HEK293 (cell line): ENCODE results near the gene PIP5K1B.

Source experiments
- CTCF ChIA-PET: fragments of 350-600 bp; formaldehyde crosslinking; extraction: SDS; loops from one replicate; lab custom pipeline; 2021; ENCODE audit warnings: antibody characterized with exemption; lab: Yijun Ruan, JAX
- POLR2A ChIA-PET: fragments of 300-600 bp; formaldehyde crosslinking; extraction: SDS; loops from one replicate; lab custom pipeline; 2020; ENCODE audit warnings: antibody characterized with exemption, inconsistent platforms; lab: Yijun Ruan, JAX
- H3K27ac ChIP-seq: fragments of 200-500 bp; sonication (Bioruptor generic); 2 replicates; pipeline ENCODE4 v1.5.1; 2014; ENCODE audit warnings: low read depth, low read length, control low read depth, inconsistent platforms; ENCODE audit errors: extremely low read depth
- H3K36me3 ChIP-seq, 2 experiments: fragments of 200-500 bp in 1 of 2; sonication (Bioruptor generic) in 1 of 2; 1 replicate in 1 of 2; 2 replicates in 1 of 2; pipeline ENCODE4 v1.5.1; 2014 to 2017; ENCODE audit warnings: inconsistent platforms in 2 of 2, low read length in 2 of 2; ENCODE audit not compliant: control insufficient read depth in 2 of 2, insufficient read depth in 1 of 2
- H3K4me1 ChIP-seq: fragments of 200-500 bp; sonication (Bioruptor generic); 2 replicates; pipeline ENCODE4 v1.5.1; 2014; ENCODE audit warnings: mild to moderate bottlenecking, low read length, inconsistent platforms; ENCODE audit not compliant: control insufficient read depth, insufficient read depth
- H3K4me3 ChIP-seq: 2 replicates; pipeline ENCODE4 v1.5.1; 2011; ENCODE audit warnings: low read depth, mild to moderate bottlenecking, control low read depth, low read length, moderate library complexity
- H3K9me3 ChIP-seq: fragments of 200-500 bp; sonication (Bioruptor generic); 2 replicates; pipeline ENCODE4 v1.5.1; 2014; ENCODE audit warnings: low read depth, low read length, inconsistent platforms; ENCODE audit not compliant: control insufficient read depth, insufficient read depth
- HOXC10 ChIP-seq: sonication (generic); formaldehyde crosslinking; IDR thresholded peaks from 2 replicates; pipeline ENCODE4 v1.8.1; 2023; ENCODE audit warnings: mild to moderate bottlenecking, missing genetic modification reagents
- MZF1 ChIP-seq: fragments of 450-650 bp; formaldehyde crosslinking; IDR thresholded peaks from 2 replicates; pipeline ENCODE4 v1.5.1; 2017; ENCODE audit warnings: missing biosample characterization, missing genetic modification characterization, borderline replicate concordance
- ZBTB26 ChIP-seq: fragments of 450-650 bp; formaldehyde crosslinking; optimal IDR thresholded peaks from 2 replicates; pipeline ENCODE3; 2016; ENCODE audit warnings: missing biosample characterization, mild to moderate bottlenecking, missing genetic modification characterization
- ZBTB6 ChIP-seq: fragments of 450-650 bp; formaldehyde crosslinking; IDR thresholded peaks from 2 replicates; pipeline ENCODE4 v1.5.1; 2017; ENCODE audit warnings: missing biosample characterization, missing genetic modification characterization
- ZFP37 ChIP-seq: fragments of 450-650 bp; formaldehyde crosslinking; IDR thresholded peaks from 2 replicates; pipeline ENCODE4 v1.5.1; 2016; ENCODE audit warnings: missing biosample characterization, missing genetic modification characterization
- ZNF138 ChIP-seq: fragments of 450-650 bp; formaldehyde crosslinking; IDR thresholded peaks from 2 replicates; pipeline ENCODE4 v1.5.1; 2016; ENCODE audit warnings: missing biosample characterization, missing genetic modification characterization, borderline replicate concordance
- ZNF16 ChIP-seq: fragments of 450-650 bp; formaldehyde crosslinking; IDR thresholded peaks from 2 replicates; pipeline ENCODE4 v1.5.1; 2016; ENCODE audit warnings: low read depth, missing biosample characterization, missing genetic modification characterization
- ZNF202 ChIP-seq: fragments of 450-650 bp; formaldehyde crosslinking; IDR thresholded peaks from 2 replicates; pipeline ENCODE4 v1.5.1; 2016; ENCODE audit warnings: missing biosample characterization, missing genetic modification characterization, borderline replicate concordance
- ZNF324 ChIP-seq: fragments of 450-650 bp; formaldehyde crosslinking; IDR thresholded peaks from 2 replicates; pipeline ENCODE4 v1.5.1; 2016; ENCODE audit warnings: missing biosample characterization, missing genetic modification characterization
- ZNF335 ChIP-seq: fragments of 450-650 bp; formaldehyde crosslinking; conservative IDR thresholded peaks from 2 replicates; pipeline ENCODE4 v1.5.1; 2016; ENCODE audit warnings: missing biosample characterization, missing genetic modification characterization
- ZNF394 ChIP-seq: fragments of 450-650 bp; formaldehyde crosslinking; IDR thresholded peaks from 2 replicates; pipeline ENCODE4 v1.5.1; 2016; ENCODE audit warnings: missing biosample characterization, missing genetic modification characterization, mild to moderate bottlenecking, moderate library complexity, borderline replicate concordance
- ZNF473 ChIP-seq: fragments of 450-650 bp; formaldehyde crosslinking; IDR thresholded peaks from 2 replicates; pipeline ENCODE4 v1.5.1; 2017; ENCODE audit warnings: missing biosample characterization, missing genetic modification characterization
- ZNF514 ChIP-seq: fragments of 450-650 bp; formaldehyde crosslinking; IDR thresholded peaks from 2 replicates; pipeline ENCODE4 v1.5.1; 2016; ENCODE audit warnings: missing biosample characterization, missing genetic modification characterization
- ZNF518A ChIP-seq: fragments of 450-650 bp; formaldehyde crosslinking; conservative IDR thresholded peaks from 2 replicates; pipeline ENCODE4 v1.5.1; 2016; ENCODE audit warnings: low read depth, missing biosample characterization, missing genetic modification characterization
- ZNF544 ChIP-seq: fragments of 450-650 bp; formaldehyde crosslinking; IDR thresholded peaks from 2 replicates; pipeline ENCODE4 v1.5.0; 2017; ENCODE audit warnings: missing biosample characterization, missing genetic modification characterization
- ZNF548 ChIP-seq: fragments of 450-650 bp; formaldehyde crosslinking; IDR thresholded peaks from 2 replicates; pipeline ENCODE4 v1.5.1; 2016; ENCODE audit warnings: missing biosample characterization, missing genetic modification characterization
- ZNF558 ChIP-seq: fragments of 450-650 bp; formaldehyde crosslinking; IDR thresholded peaks from 2 replicates; pipeline ENCODE4 v1.5.1; 2016; ENCODE audit warnings: missing biosample characterization, missing genetic modification characterization
- ZNF626 ChIP-seq: fragments of 450-650 bp; sonication (Bioruptor Pico); formaldehyde crosslinking; IDR thresholded peaks from 2 replicates; pipeline ENCODE4 v1.5.1; 2018; ENCODE audit warnings: missing biosample characterization, missing genetic modification characterization, inconsistent platforms
- ZNF629 ChIP-seq: fragments of 450-650 bp; formaldehyde crosslinking; IDR thresholded peaks from 2 replicates; pipeline ENCODE4 v1.5.1; 2017; ENCODE audit warnings: missing biosample characterization, missing genetic modification characterization
- ZNF707 ChIP-seq: fragments of 450-650 bp; formaldehyde crosslinking; IDR thresholded peaks from 2 replicates; pipeline ENCODE4 v1.5.1; 2016; ENCODE audit warnings: missing biosample characterization, missing genetic modification characterization
- TF ChIP-seq, protein P1 (sequence below): fragments of 450-650 bp; formaldehyde crosslinking; IDR thresholded peaks from 2 replicates; pipeline ENCODE4 v1.5.1; 2017; ENCODE audit warnings: missing biosample characterization, missing genetic modification characterization
- TF ChIP-seq, protein P2 (sequence below): fragments of 450-650 bp; formaldehyde crosslinking; IDR thresholded peaks from 2 replicates; pipeline ENCODE4 v1.5.1; 2016; ENCODE audit warnings: missing biosample characterization, missing genetic modification characterization

PIP5K1B gene

DNA sequence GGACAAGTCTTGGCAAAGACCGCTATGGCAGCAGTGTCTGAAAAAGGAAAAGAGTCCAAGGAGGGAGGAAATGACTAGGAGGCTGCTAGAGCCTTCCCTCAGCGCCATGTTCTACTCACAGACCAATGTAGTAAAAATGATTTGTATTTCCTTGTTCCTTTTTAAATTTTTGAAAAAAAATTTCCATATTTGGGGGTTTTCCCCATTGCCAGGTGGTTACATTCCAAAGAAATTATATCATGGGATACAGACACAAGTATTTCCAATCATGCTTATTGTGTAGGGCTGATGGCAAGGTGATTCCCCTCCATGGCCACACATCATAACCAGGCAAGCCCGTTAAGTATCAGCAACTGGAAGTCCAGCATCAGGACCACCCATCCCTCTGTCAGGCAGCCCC lies 138.2 kb downstream of the PIP5K1B start (continued):
- TF ChIP-seq, protein P1, sequence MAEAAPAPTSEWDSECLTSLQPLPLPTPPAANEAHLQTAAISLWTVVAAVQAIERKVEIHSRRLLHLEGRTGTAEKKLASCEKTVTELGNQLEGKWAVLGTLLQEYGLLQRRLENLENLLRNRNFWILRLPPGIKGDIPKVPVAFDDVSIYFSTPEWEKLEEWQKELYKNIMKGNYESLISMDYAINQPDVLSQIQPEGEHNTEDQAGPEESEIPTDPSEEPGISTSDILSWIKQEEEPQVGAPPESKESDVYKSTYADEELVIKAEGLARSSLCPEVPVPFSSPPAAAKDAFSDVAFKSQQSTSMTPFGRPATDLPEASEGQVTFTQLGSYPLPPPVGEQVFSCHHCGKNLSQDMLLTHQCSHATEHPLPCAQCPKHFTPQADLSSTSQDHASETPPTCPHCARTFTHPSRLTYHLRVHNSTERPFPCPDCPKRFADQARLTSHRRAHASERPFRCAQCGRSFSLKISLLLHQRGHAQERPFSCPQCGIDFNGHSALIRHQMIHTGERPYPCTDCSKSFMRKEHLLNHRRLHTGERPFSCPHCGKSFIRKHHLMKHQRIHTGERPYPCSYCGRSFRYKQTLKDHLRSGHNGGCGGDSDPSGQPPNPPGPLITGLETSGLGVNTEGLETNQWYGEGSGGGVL = no peak
- TF ChIP-seq, protein P2, sequence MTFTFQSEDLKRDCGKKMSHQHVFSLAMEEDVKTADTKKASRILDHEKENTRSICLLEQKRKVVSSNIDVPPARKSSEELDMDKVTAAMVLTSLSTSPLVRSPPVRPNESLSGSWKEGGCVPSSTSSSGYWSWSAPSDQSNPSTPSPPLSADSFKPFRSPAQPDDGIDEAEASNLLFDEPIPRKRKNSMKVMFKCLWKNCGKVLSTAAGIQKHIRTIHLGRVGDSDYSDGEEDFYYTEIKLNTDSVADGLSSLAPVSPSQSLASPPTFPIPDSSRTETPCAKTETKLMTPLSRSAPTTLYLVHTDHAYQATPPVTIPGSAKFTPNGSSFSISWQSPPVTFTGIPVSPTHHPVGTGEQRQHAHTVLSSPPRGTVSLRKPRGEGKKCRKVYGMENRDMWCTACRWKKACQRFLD (tag by site-specific recombination) = no peak
- TF ChIP-seq ZNF626 (tag by site-specific recombination) (no peak), ZNF544 (tag by site-specific recombination) (no peak), ZFP37 (tag by site-specific recombination) (no peak)

DNA sequence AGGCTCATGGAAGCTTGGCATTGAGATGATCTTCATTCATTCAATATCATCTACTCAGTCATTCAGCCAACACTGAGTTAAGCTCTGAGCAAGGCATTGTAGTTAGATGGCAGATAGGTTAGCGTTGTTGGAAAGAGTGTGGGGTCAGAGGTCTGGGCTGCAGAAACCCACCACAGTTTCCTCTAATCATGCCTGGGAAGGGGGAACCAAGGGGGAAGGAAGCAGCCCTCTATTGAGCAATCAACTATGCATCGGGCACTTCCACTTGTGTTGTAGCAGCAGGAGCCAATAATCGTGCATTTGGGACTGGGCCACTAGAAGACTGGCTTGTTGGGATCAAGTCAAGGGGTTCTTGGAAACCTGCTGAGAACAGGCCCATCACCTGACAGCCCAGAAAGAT lies 139.1 kb downstream of the PIP5K1B start:
- no peak overlapping the region for H3K27ac ChIP-seq
- no peak for TF ChIP-seq ZNF138 (tag by site-specific recombination)
- TF ChIP-seq ZNF629 (tag by site-specific recombination) = no peak
- no peak for TF ChIP-seq ZNF548 (tag by site-specific recombination)
- no peak for TF ChIP-seq ZNF202 (tag by site-specific recombination)
- no peak for TF ChIP-seq ZNF558 (tag by site-specific recombination)
- no peak for TF ChIP-seq ZNF324 (tag by site-specific recombination)
- TF ChIP-seq HOXC10 (CRISPR knock-in tag) = no peak
- no peak for TF ChIP-seq ZNF394
- TF ChIP-seq ZNF335 = no peak
- no peak for TF ChIP-seq ZNF473
- TF ChIP-seq ZNF514 = no peak
- no peak for TF ChIP-seq ZBTB26 (tag by site-specific recombination)
- TF ChIP-seq ZNF16 (tag by site-specific recombination) = no peak
- TF ChIP-seq ZNF707 = no peak
- TF ChIP-seq MZF1 = no peak
- TF ChIP-seq ZNF518A (tag by site-specific recombination) = no peak
- TF ChIP-seq ZFP37 (tag by site-specific recombination) = no peak
- TF ChIP-seq ZBTB6 = no peak
- TF ChIP-seq, all 188 proteins: peak for 0
- Histone ChIP-seq H3K4me1 (no peaks in the 10 kb centered on the region), H3K4me3 (no peak overlapping the region), H3K36me3 (no peaks in the 10 kb centered on the region), H3K9me3 (no peaks in the 10 kb centered on the region)
- CTCF ChIA-PET = interaction anchor here (0.6 to 1.9 kb wide), 5 partner anchors 9 to 261 kb away, joined by 3 to 16 read pairs (median 4); no protein-coding TSS in a partner anchor
- POLR2A ChIA-PET = no interaction called here
